Osteoblast (primary cell): Measurements from ENCODE around the gene VRK3. TPM values are rescaled to one million over a fixed set of nuclear protein-coding genes. Genes with fewer than 3 reads are reported as not detected.

Source experiments
- DNase-seq: peaks from one replicate; pipeline ENCODE4 v3.0.0; 2011; ENCODE audit warnings: low spot score, mixed read lengths; ENCODE audit not compliant: insufficient read length; ENCODE audit errors: missing footprints
- H2AFZ ChIP-seq: 2 replicates; pipeline ENCODE4 v1.6.0; 2011; ENCODE audit warnings: mild to moderate bottlenecking, low read length
- H3K27ac ChIP-seq: 2 replicates; pipeline ENCODE4 v1.5.1; 2011; ENCODE audit warnings: mild to moderate bottlenecking, low read depth, low read length, moderate library complexity
- H3K27me3 ChIP-seq: 2 replicates; pipeline ENCODE4 v1.6.0; 2012; ENCODE audit warnings: mild to moderate bottlenecking, control low read depth, inconsistent platforms, low read length, moderate library complexity; ENCODE audit not compliant: insufficient read depth
- H3K36me3 ChIP-seq: 2 replicates; pipeline ENCODE4 v1.5.1; 2011; ENCODE audit warnings: mild to moderate bottlenecking, low read length, control low read depth, moderate library complexity; ENCODE audit not compliant: insufficient read depth
- H3K4me1 ChIP-seq: 2 replicates; pipeline ENCODE4 v1.5.1; 2011; ENCODE audit warnings: mild to moderate bottlenecking, low read length, control low read depth, moderate library complexity; ENCODE audit not compliant: insufficient read depth
- H3K4me2 ChIP-seq: 2 replicates; pipeline ENCODE4 v1.6.0; 2011; ENCODE audit warnings: mild to moderate bottlenecking, low read length; ENCODE audit not compliant: insufficient read depth
- H3K4me3 ChIP-seq: fragments of 200-600 bp; sonication (generic); 3 replicates; pipeline ENCODE4 v1.5.1; 2012; ENCODE audit warnings: mild to moderate bottlenecking, low read length, inconsistent platforms; ENCODE audit not compliant: insufficient read depth
- H3K79me2 ChIP-seq: 2 replicates; pipeline ENCODE4 v1.6.0; 2012; ENCODE audit warnings: mild to moderate bottlenecking, low read length, control low read depth, inconsistent platforms; ENCODE audit not compliant: insufficient read depth
- H3K9me3 ChIP-seq: 2 replicates; pipeline ENCODE4 v1.5.1; 2011; ENCODE audit warnings: low read depth, low read length, control low read depth
- H4K20me1 ChIP-seq: 2 replicates; pipeline ENCODE4 v1.6.0; 2012; ENCODE audit warnings: mild to moderate bottlenecking, low read length, control low read depth; ENCODE audit not compliant: insufficient read depth
- total RNA-seq: library from RNA; depleted of rRNA; stranded (reverse); fragments of >200 nt; gene quantifications from 2 replicates; pipeline ENCODE4 v1.2.3, GENCODE V29; 2012
- TF ChIP-seq, protein P1 (sequence below): IDR thresholded peaks from 2 replicates; pipeline ENCODE4 v1.5.1; 2011; ENCODE audit warnings: mild to moderate bottlenecking, low read depth, low read length, moderate library complexity; ENCODE audit errors: extremely low read depth

The VRK3 gene
- total RNA-seq, 1 donor: 24.2 TPM

DNA sequence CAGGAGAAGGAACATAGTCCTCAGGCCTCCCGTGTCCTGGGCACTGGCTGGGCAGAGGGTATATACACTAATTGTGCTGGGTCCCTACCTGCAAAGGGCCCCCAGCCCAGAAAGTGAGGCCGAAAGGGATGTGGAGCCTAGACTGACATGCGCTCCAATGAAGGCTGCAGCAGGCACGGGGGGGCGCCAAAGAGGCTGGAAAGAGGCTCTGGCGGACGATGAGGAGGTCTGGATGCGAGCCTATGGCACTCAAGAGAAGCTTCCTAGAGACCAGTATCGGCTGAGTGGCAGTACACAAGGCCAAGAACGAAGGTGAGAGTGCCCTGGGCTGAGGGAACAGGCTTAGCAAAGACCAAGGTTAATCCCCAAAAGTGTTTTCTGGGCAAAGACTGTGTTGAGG, 16.6 kb downstream of the VRK3 start:
- TF ChIP-seq, protein P1, sequence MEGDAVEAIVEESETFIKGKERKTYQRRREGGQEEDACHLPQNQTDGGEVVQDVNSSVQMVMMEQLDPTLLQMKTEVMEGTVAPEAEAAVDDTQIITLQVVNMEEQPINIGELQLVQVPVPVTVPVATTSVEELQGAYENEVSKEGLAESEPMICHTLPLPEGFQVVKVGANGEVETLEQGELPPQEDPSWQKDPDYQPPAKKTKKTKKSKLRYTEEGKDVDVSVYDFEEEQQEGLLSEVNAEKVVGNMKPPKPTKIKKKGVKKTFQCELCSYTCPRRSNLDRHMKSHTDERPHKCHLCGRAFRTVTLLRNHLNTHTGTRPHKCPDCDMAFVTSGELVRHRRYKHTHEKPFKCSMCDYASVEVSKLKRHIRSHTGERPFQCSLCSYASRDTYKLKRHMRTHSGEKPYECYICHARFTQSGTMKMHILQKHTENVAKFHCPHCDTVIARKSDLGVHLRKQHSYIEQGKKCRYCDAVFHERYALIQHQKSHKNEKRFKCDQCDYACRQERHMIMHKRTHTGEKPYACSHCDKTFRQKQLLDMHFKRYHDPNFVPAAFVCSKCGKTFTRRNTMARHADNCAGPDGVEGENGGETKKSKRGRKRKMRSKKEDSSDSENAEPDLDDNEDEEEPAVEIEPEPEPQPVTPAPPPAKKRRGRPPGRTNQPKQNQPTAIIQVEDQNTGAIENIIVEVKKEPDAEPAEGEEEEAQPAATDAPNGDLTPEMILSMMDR: peak; percentile 13
- H3K4me1 ChIP-seq: peaks cover 10% of the 10 kb centered on the region
- H2AFZ ChIP-seq: no peak overlapping the region
- H3K27ac ChIP-seq: no peak overlapping the region
- H4K20me1 ChIP-seq: peaks cover 17% of the 10 kb centered on the region
- H3K27me3 ChIP-seq: no peaks in the 10 kb centered on the region
- H3K9me3 ChIP-seq: no peaks in the 10 kb centered on the region
- H3K36me3 ChIP-seq: peaks cover 56% of the 10 kb centered on the region
- H3K4me3 ChIP-seq: no peak overlapping the region
- H3K79me2 ChIP-seq: peaks cover 4% of the 10 kb centered on the region
- no peak overlapping the region for H3K4me2 ChIP-seq
- DNase-seq: no peak

DNA sequence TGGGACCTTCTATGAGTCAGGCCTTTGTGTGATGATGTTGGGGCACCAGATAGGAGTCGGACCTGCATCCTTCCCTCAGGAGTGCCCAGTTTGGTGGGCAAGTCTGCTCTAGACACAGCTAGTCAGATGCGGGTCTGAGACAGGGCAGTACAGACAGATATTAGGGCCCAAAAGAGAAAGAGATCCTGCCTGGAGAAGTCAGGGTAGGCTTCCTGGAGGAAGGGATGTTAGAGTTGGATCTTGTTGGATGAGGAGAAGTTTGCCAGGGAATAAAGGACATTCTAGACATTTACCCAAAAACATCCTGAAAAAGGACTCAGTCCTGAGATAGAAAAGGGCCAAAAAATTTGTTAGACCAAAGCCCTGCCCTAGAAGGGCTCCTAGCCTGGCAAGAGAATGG, 17.2 kb downstream of the VRK3 start:
- peaks cover 22% of the 10 kb centered on the region for H4K20me1 ChIP-seq
- H3K4me2 ChIP-seq: no peak overlapping the region
- TF ChIP-seq, protein P1: no peak
- H3K4me1 ChIP-seq: peaks cover 11% of the 10 kb centered on the region
- H3K27ac ChIP-seq: no peak overlapping the region
- H2AFZ ChIP-seq: no peak overlapping the region
- H3K27me3 ChIP-seq: no peaks in the 10 kb centered on the region
- DNase-seq: no peak
- H3K36me3 ChIP-seq: peaks cover 59% of the 10 kb centered on the region
- H3K9me3 ChIP-seq: no peaks in the 10 kb centered on the region
- H3K79me2 ChIP-seq: peaks cover 4% of the 10 kb centered on the region
- no peak overlapping the region for H3K4me3 ChIP-seq

DNA sequence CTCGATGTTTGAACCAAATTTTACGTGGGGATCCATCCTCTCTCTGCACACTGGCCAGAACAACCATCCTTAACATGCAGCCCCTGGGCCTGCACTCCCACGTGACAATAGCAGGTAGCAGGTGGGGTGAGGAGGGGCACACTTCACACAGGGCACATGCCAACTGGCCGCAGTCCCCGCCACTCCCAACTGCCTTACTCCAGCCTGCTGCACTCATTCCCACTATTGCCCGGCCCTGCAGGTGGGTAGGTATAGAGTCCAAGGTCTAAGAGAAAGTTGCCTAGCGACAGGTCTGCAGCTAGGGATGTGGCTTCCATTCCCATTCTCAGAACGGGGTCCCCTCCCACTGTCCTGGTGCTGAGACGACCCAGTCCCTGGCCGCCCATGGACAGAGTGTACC, 18.0 kb downstream of the VRK3 start:
- no peak for DNase-seq

DNA sequence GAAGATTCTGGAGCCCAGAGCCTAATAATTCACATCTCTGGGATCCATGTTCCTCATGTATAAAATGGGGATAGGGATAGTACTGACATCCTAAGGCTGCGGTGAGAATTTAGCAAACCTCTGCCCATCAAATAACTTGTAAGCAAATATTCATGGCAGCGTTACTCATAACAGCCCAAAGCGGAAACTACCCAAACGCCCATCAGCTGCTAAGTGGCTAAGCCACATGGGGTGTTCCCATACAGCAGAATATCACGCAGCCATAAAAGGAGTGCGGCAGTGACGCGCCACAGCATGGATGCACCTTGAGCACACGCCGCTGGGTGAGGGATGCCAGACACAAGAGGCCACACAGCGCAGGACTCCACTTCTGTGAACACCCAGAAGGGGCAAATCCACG, 19.7 kb downstream of the VRK3 start:
- no peaks in the 10 kb centered on the region for H3K9me3 ChIP-seq
- TF ChIP-seq, protein P1: no peak
- H3K4me3 ChIP-seq: no peak overlapping the region
- H3K79me2 ChIP-seq: peaks cover 4% of the 10 kb centered on the region
- peaks cover 67% of the 10 kb centered on the region for H3K36me3 ChIP-seq
- H3K27ac ChIP-seq: no peak overlapping the region
- no peaks in the 10 kb centered on the region for H3K27me3 ChIP-seq
- H4K20me1 ChIP-seq: peaks cover 44% of the 10 kb centered on the region
- no peak overlapping the region for H2AFZ ChIP-seq
- DNase-seq: no peak
- peaks cover 11% of the 10 kb centered on the region for H3K4me1 ChIP-seq
- no peak overlapping the region for H3K4me2 ChIP-seq

More for the DNA sequence above, 18.0 kb downstream of the VRK3 start:
- TF ChIP-seq, protein P1: no peak
- H3K4me1 ChIP-seq: peaks cover 11% of the 10 kb centered on the region
- no peaks in the 10 kb centered on the region for H3K9me3 ChIP-seq
- H3K36me3 ChIP-seq: peaks cover 59% of the 10 kb centered on the region
- no peak overlapping the region for H3K4me2 ChIP-seq
- no peak overlapping the region for H2AFZ ChIP-seq
- H4K20me1 ChIP-seq: peaks cover 30% of the 10 kb centered on the region
- no peak overlapping the region for H3K4me3 ChIP-seq
- H3K79me2 ChIP-seq: peaks cover 4% of the 10 kb centered on the region
- H3K27ac ChIP-seq: no peak overlapping the region
- H3K27me3 ChIP-seq: no peaks in the 10 kb centered on the region
